Omental fat pad (tissue), 4 donors: ENCODE results near the gene IL4I1. TPM values are rescaled to one million over a fixed set of nuclear protein-coding genes. Genes with fewer than 3 reads are reported as not detected.
A peak's percentile ranks its signal among the peaks of the same experiment; 100 is the strongest.

Experiments used
- ATAC-seq: fragments of 150-250 bp; one replicate; pipeline ENCODE4 v1.9.1; 2016; ENCODE audit warnings: mild to moderate bottlenecking, moderate library complexity; ENCODE audit not compliant: low FRiP score
- DNase-seq: peaks from one replicate; pipeline ENCODE4 v3.0.0-alpha.2; 2019; ENCODE audit warnings: low spot score
- CTCF ChIP-seq, 3 donors: fragments of 450-650 bp; IDR thresholded peaks; one replicate each; pipeline ENCODE4 v1.5.1; 2016 to 2017; ENCODE audit warnings: antibody characterized with exemption in 3 of 3, mild to moderate bottlenecking in 3 of 3, moderate library complexity in 2 of 3
- total RNA-seq, 4 donors: library from RNA; depleted of rRNA; stranded (reverse); fragments of >200 nt; gene quantifications; one replicate each; pipeline ENCODE4 v1.1.0, GENCODE V29; 2016

Gene IL4I1
- total RNA-seq, 4 donors from 2014 or later, result 0.56 to 5.5 (median 1.5) TPM; not detected in 1

DNA sequence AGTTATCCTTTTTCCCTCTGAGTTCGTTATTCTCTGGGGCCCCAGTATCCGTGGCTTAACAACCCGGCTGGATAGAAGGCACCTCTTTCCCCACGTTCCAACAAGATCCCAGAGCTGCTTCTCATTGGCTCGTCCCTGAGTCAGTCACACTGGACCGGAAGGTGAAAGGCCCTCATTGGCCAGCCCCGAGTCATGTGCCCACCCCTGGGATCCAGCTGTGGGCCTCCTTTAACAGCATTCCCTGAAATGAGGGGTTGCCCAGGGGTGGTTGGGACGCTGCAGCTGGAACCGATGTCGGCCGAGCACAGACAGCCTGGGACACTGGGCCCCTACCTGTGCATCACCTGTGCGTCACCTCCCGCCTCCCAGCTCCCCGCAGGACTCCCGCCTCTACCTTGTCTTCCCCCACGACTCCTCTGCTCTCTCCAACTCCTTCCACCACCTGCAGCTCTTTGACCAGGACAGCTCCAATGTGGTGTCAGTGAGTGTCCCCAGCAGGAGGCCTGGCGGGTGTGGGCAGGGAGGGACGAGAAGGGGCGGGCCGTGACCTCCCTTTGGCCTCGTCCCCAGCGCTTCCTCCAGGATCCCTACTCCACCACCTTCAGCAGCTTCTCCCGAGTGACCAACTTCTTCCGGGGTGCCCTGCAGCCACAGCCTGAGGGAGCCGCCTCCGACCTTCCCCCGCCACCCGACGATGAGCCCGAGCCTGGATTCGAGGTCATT is 14.9 kb downstream of the IL4I1 start:
- no peak for TF ChIP-seq CTCF (IDR thresholded peaks at IDR 0.05)
- no peak for ATAC-seq
- DNase-seq, result no peak

GRCh38 chr19:49881186-49881585 is 15.5 kb downstream of the IL4I1 start:
- ATAC-seq, result no peak
- TF ChIP-seq CTCF (IDR thresholded peaks at IDR 0.05), result no peak
- no peak for DNase-seq

DNA sequence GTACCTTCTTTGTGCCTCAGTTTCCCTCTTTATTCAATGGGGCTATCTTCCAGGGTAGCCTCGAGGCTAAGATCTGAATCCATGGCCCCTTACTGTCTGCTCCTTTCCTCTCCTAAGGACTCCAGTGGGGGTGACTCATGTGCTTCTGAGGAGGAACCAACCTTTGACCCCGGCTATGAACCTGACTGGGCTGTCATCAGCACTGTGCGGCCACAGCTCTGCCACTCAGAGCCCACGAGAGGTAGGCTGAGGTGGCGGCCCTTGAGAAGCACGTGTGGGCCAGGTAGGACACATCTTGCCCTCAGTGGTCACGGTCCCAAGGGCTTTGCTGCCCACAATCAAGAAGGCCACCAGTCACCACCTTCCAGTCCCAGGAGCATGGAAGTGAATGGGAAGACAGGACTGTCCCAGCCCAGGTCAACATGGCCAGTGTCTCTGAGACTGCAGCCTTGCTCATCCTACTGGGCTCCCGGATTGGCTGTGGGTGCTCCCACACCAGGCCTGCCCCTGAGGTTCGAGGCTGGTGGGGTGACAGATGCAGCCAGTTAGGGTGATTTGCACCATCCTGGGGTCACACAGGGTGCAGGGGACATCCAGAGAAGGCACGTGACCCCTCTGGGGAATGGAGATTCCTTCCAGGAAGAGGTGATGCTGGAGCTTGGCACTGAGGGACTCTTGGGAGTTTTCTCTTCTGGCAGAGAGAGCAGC is 16.4 kb downstream of the IL4I1 start:
- no peak for TF ChIP-seq CTCF (IDR thresholded peaks at IDR 0.05)
- ATAC-seq (no peak), DNase-seq (no peak)

- DNase-seq (no peak), ATAC-seq (no peak)
- no peak for TF ChIP-seq CTCF (IDR thresholded peaks at IDR 0.05)
These were observed 17.3 kb downstream of the IL4I1 start for GRCh38 chr19:49879243-49879963.

GRCh38 chr19:49878744-49879070 is 18.0 kb downstream of the IL4I1 start:
- ATAC-seq (no peak), DNase-seq (no peak)
- TF ChIP-seq CTCF (IDR thresholded peaks at IDR 0.05), result no peak

- DNase-seq, result peak; percentile 95
- ATAC-seq, result peak; percentile 77
- no peak for TF ChIP-seq CTCF (IDR thresholded peaks at IDR 0.05)
These were observed 18.6 kb downstream of the IL4I1 start for GRCh38 chr19:49877879-49878743.
